VCaP (cell line): ENCODE results near the gene BRAF.
"Not testable (repeated sequence)": the region's sequence is repeated elsewhere in the genome, so short reads cannot be mapped to it uniquely, and the experiment has no call there.

Source experiments
- H3K27ac ChIP-seq: fragments of 450-650 bp; 2 replicates; pipeline ENCODE4 v1.5.1; 2017
- CTCF ChIP-seq: fragments of 450-650 bp; conservative IDR thresholded peaks from 2 replicates; pipeline ENCODE4 v1.5.1; 2017; ENCODE audit warnings: mild to moderate bottlenecking, moderate library complexity

BRAF gene

GRCh38 chr7:140778568-140778967 lies 146.2 kb downstream of the BRAF start:
- no peak overlapping the region for H3K27ac ChIP-seq
- TF ChIP-seq CTCF = no peak

DNA sequence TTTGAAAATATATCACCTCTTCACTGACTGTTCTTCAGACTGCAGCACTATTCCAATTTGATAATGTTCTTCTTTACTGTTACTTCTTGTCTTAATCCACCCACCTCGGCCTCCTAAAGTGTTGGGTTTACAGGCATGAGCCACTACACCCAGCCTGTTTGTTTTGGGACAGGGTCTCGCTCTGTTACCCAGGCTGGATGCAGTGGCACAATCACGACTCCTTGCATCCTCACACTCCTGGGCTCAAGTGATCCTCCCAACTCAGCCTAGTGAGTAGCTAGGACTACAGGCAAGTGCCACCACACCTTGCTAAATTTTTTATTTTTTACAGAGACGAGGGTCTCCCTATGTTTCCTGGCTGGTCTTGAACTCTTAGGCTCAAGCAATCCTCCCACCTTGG lies 150.4 kb downstream of the BRAF start:
- no peak for TF ChIP-seq CTCF
- no peak overlapping the region for H3K27ac ChIP-seq

- TF ChIP-seq CTCF = no peak
- H3K27ac ChIP-seq = no peak overlapping the region
Measured at GRCh38 chr7:140773104-140773503, 151.6 kb downstream of the BRAF start.

DNA sequence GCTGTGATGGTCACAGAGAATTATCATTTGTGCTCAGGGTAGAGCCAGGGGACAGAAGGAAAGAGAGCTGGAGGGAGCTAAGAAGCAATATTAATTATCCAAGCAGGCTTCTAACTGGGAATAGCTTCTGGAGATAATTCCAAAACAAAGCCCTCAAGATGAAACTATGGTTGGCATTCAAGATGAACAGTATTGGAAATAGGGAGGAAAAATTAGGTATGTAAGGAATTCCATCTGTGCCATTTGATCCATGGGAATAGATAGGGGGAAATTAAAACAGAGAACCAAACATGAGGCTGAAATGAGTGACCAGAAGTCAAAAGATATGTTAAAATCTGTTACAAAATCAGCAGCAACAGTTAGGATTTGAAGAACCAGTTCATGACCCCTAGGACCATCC lies 152.9 kb downstream of the BRAF start:
- H3K27ac ChIP-seq = no peak overlapping the region
- TF ChIP-seq CTCF = no peak

- no peak overlapping the region for H3K27ac ChIP-seq
- no peak for TF ChIP-seq CTCF
Measured at GRCh38 chr7:140769852-140770251, 154.9 kb downstream of the BRAF start.

DNA sequence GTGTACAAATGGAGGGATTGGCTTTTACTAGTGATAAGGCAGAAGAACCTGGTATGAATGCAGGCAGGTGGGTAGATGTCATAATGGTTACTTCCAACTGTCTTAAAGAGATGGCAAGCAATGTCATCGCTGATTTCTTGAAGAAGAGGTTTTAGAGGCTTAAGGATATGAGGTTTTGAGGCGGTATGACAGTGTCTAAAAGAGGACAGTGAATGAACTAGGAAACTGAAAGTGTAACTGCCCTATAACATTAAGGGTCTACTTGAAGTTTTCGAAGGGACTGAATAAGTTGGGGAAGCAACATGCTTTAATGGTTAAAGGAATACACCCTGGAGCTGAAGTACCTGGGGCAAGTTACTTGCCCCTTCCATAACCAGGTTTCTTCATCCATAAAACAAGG lies 157.3 kb downstream of the BRAF start:
- TF ChIP-seq CTCF = no peak
- H3K27ac ChIP-seq = no peak overlapping the region

DNA sequence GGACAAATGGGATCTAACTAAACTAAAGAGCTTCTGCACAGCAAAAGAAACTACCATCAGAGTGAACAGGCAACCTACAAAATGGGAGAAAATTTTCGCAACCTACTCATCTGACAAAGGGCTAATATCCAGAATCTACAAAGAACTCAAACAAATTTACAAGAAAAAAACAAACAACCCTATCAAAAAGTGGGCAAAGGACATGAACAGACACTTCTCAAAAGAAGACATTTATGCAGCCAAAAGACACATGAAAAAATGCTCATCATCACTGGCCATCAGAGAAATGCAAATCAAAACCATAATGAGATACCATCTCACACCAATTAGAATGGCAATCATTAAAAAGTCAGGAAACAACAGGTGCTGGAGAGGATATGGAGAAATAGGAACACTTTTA lies 159.3 kb downstream of the BRAF start:
- H3K27ac ChIP-seq = not testable (repeated sequence)

DNA sequence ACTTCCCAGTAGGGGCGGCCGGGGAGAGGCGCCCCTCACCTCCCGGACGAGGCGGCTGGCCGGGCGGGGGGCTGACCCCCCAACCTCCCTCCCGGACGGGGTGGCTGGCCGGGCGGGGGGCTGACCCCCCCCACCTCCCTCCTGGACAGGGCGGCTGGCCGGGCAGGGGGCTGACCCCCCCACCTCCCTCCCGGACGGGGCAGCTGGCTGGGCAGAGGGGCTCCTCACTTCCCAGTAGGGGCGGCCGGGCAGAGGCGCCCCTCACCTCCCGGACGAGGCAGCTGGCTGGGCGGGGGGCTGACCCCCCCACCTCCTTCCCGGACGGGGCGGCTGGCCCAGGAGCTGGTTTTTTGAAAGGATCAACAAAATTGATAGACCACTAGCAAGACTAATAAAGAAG lies 161.6 kb downstream of the BRAF start:
- not testable (repeated sequence) for H3K27ac ChIP-seq

DNA sequence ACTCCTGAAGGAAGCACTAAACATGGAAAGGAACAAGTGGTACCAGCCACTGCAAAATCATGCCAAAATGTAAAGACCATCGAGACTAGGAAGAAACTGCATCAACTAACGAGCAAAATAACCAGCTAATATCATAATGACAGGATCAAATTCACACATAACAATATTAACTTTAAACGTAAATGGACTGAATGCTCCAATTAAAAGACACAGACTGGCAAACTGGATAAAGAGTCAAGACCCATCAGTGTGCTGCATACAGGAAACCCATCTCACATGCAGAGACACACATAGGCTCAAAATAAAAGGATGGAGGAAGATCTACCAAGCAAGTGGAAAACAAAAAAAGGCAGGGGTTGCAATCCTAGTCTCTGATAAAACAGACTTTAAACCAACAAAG lies 163.4 kb downstream of the BRAF start:
- H3K27ac ChIP-seq = not testable (repeated sequence)
